H1 (cell line): Measurements from ENCODE around the gene HS2ST1. TPM values are rescaled to one million over a fixed set of nuclear protein-coding genes. Genes with fewer than 3 reads are reported as not detected.
A peak's percentile ranks its signal among the peaks of the same experiment; 100 is the strongest.

Source experiments
- CTCF ChIA-PET: fragments of 300-600 bp; sonication (Branson Sonifier 250); formaldehyde crosslinking; loops from one replicate; lab custom pipeline; 2021; ENCODE audit not compliant: partially characterized antibody; lab: Charles Lee
- POLR2A ChIA-PET: fragments of 300-600 bp; sonication (Branson Sonifier 250); formaldehyde crosslinking; loops from one replicate; lab custom pipeline; 2021; ENCODE audit warnings: inconsistent platforms; ENCODE audit not compliant: partially characterized antibody; lab: Charles Lee
- DNase-seq, 2 experiments: peaks; one replicate each; pipeline versions ENCODE4 v3.0.0 to v3.0.0-alpha.2; 2010 to 2022; ENCODE audit warnings: low spot score in 2 of 2, low read depth in 1 of 2, mixed read lengths in 1 of 2
- FAIRE-seq: peaks from 2 replicates; lab custom pipeline; 2011; peaks lifted over from hg19 to GRCh38; lab: Jason Lieb, UNC
- H2AFZ ChIP-seq: 2 replicates; pipeline ENCODE4 v1.8.1; 2012; ENCODE audit warnings: low read length, inconsistent platforms
- H2AK5ac ChIP-seq: 2 replicates; pipeline ENCODE4 v1.6.1; 2013; ENCODE audit warnings: low read depth, low read length
- H2BK120ac ChIP-seq: replicated peaks from 2 replicates; pipeline ENCODE3; 2013; ENCODE audit warnings: low read depth, low read length, inconsistent platforms
- H2BK12ac ChIP-seq: 2 replicates; pipeline ENCODE4 v1.6.1; 2013; ENCODE audit warnings: low read depth, low read length
- H2BK15ac ChIP-seq: 2 replicates; pipeline ENCODE4 v1.6.1; 2013; ENCODE audit warnings: low read length
- H2BK20ac ChIP-seq: 2 replicates; pipeline ENCODE4 v1.6.1; 2013; ENCODE audit warnings: low read length
- H2BK5ac ChIP-seq: 2 replicates; pipeline ENCODE4 v1.6.1; 2013; ENCODE audit warnings: low read depth, low read length
- H3K14ac ChIP-seq: 2 replicates; pipeline ENCODE4 v1.6.1; 2013; ENCODE audit warnings: inconsistent platforms; ENCODE audit not compliant: insufficient read length
- H3K18ac ChIP-seq: 2 replicates; pipeline ENCODE4 v1.6.1; 2013; ENCODE audit warnings: low read length; ENCODE audit errors: extremely low read depth
- H3K23ac ChIP-seq: 2 replicates; pipeline ENCODE4 v1.6.1; 2013; ENCODE audit warnings: inconsistent platforms; ENCODE audit not compliant: insufficient read length
- H3K23me2 ChIP-seq: 2 replicates; pipeline ENCODE4 v1.6.1; 2013; ENCODE audit warnings: low read depth, low read length
- H3K27ac ChIP-seq: 2 replicates; pipeline ENCODE4 v1.6.1; 2011; ENCODE audit warnings: low read depth, low read length, inconsistent platforms
- H3K27me3 ChIP-seq, 4 experiments: replicated peaks in 1 of 4; 1 replicate in 1 of 4; 2 replicates in 3 of 4; pipeline versions ENCODE4 v1.6.1 to v1.8.1; 2011 to 2013; ENCODE audit warnings: low read length in 3 of 4, mild to moderate bottlenecking in 3 of 4, inconsistent platforms in 2 of 4, mixed read lengths in 2 of 4, moderate library complexity in 1 of 4; ENCODE audit not compliant: control insufficient read depth in 3 of 4, insufficient read depth in 3 of 4; ENCODE audit errors: extremely low read depth in 1 of 4
- H3K36me3 ChIP-seq, 4 experiments: 2 replicates each; pipeline versions ENCODE4 v1.6.1 to v1.8.1; 2011 to 2013; ENCODE audit warnings: mild to moderate bottlenecking in 4 of 4, low read length in 3 of 4, moderate library complexity in 2 of 4, control low read depth in 1 of 4, inconsistent platforms in 1 of 4; ENCODE audit not compliant: insufficient read depth in 4 of 4, control insufficient read depth in 2 of 4
- H3K4ac ChIP-seq: replicated peaks from 2 replicates; pipeline ENCODE3; 2013; ENCODE audit warnings: low read length, low read depth, mixed read lengths, inconsistent platforms; ENCODE audit not compliant: insufficient read length
- H3K4me1 ChIP-seq, 4 experiments: replicated peaks in 1 of 4; 1 replicate in 1 of 4; 2 replicates in 3 of 4; pipeline versions ENCODE4 v1.6.1 to v1.8.1; 2011 to 2013; ENCODE audit warnings: low read length in 3 of 4, inconsistent platforms in 2 of 4, mixed read lengths in 1 of 4; ENCODE audit not compliant: insufficient read depth in 4 of 4, control insufficient read depth in 3 of 4
- H3K4me2 ChIP-seq, 2 experiments: 2 replicates each; pipeline versions ENCODE4 v1.6.1 to v1.8.1; 2011 to 2013; ENCODE audit warnings: low read depth in 2 of 2, low read length in 2 of 2, control low read depth in 1 of 2, inconsistent platforms in 1 of 2, mild to moderate bottlenecking in 1 of 2; ENCODE audit not compliant: insufficient read depth in 1 of 2
- H3K4me3 ChIP-seq, 4 experiments: fragments of 200-600, 300-600 bp in 1 of 4; sonication (generic), shearing (Covaris generic), sonication (Bioruptor Twin) in 1 of 4; 2 replicates each; pipeline versions ENCODE4 v1.5.1 to v1.8.1; 2011 to 2016; ENCODE audit warnings: low read length in 4 of 4, low read depth in 3 of 4, control low read depth in 2 of 4, inconsistent platforms in 2 of 4, mild to moderate bottlenecking in 2 of 4, mixed read lengths in 1 of 4, moderate library complexity in 1 of 4; ENCODE audit not compliant: insufficient read depth in 2 of 4; ENCODE audit errors: extremely low read depth in 1 of 4
- H3K56ac ChIP-seq: replicated peaks from 2 replicates; pipeline ENCODE3; 2013; ENCODE audit warnings: low read depth, mild to moderate bottlenecking, mixed read lengths, low read length, inconsistent platforms; ENCODE audit not compliant: insufficient read length
- H3K79me1 ChIP-seq: 2 replicates; pipeline ENCODE4 v1.6.1; 2013; ENCODE audit warnings: low read depth, low read length, control low read depth
- H3K79me2 ChIP-seq, 2 experiments: 2 replicates each; pipeline versions ENCODE4 v1.6.1 to v1.8.1; 2012 to 2013; ENCODE audit warnings: low read length in 2 of 2, mild to moderate bottlenecking in 2 of 2, inconsistent platforms in 1 of 2; ENCODE audit not compliant: insufficient read depth in 2 of 2, control insufficient read depth in 1 of 2
- H3K9ac ChIP-seq, 4 experiments: replicated peaks in 1 of 4; 1 replicate in 1 of 4; 2 replicates in 3 of 4; pipeline versions ENCODE4 v1.6.1 to v1.8.1; 2011 to 2013; ENCODE audit warnings: low read depth in 3 of 4, low read length in 3 of 4, control low read depth in 2 of 4, mild to moderate bottlenecking in 2 of 4, moderate library complexity in 2 of 4, inconsistent platforms in 1 of 4; ENCODE audit errors: extremely low read depth in 1 of 4
- H3K9me3 ChIP-seq, 2 experiments: 2 replicates each; pipeline versions ENCODE4 v1.6.1 to v1.8.1; 2012 to 2013; ENCODE audit warnings: mild to moderate bottlenecking in 2 of 2, moderate library complexity in 2 of 2, control low read depth in 1 of 2, inconsistent platforms in 1 of 2, low read depth in 1 of 2, low read length in 1 of 2, mixed read lengths in 1 of 2; ENCODE audit not compliant: insufficient read depth in 2 of 2
- H4K20me1 ChIP-seq, 2 experiments: replicated peaks in 1 of 2; 2 replicates each; pipeline versions ENCODE3 to v1.8.1; 2011 to 2013; ENCODE audit warnings: inconsistent platforms in 2 of 2, low read length in 2 of 2, mild to moderate bottlenecking in 1 of 2; ENCODE audit not compliant: insufficient read depth in 2 of 2, control insufficient read depth in 1 of 2
- H4K5ac ChIP-seq: 2 replicates; pipeline ENCODE4 v1.6.1; 2013; ENCODE audit warnings: low read length, low read depth, mixed read lengths, inconsistent platforms; ENCODE audit not compliant: insufficient read length
- H4K8ac ChIP-seq: 2 replicates; pipeline ENCODE4 v1.8.0; 2013; ENCODE audit warnings: mild to moderate bottlenecking, moderate library complexity, low read length, inconsistent platforms; ENCODE audit not compliant: insufficient read depth; ENCODE audit errors: extremely low read depth
- H4K91ac ChIP-seq: replicated peaks from 2 replicates; pipeline ENCODE3; 2013; ENCODE audit warnings: low read length, mixed read lengths, inconsistent platforms; ENCODE audit not compliant: insufficient read length
- TBP ChIP-seq: IDR thresholded peaks from 2 replicates; pipeline ENCODE4 v1.6.1; 2011; ENCODE audit warnings: low read depth, low read length, improper control_type of control experiment
- WGBS, 2 experiments: shearing (Covaris generic) in 1 of 2; methylation state at CpG; one replicate each; pipeline versions ENCODE4 v1.1.6 to v1.1.7; 2013 to 2015; ENCODE audit warnings: low lambda C conversion rate in 2 of 2, mixed read lengths in 2 of 2, inconsistent platforms in 1 of 2, low coverage in 1 of 2, missing lambda C conversion rate in 1 of 2; ENCODE audit not compliant: insufficient replicate concordance in 2 of 2, insufficient coverage in 1 of 2, insufficient read length in 1 of 2; ENCODE audit errors: extremely low coverage in 1 of 2, missing lambda C conversion rate in 1 of 2; 5-methylcytosine and 5-hydroxymethylcytosine counted together
- polyA plus RNA-seq, 7 experiments: library from polyadenylated mRNA; depleted of rRNA in 3 of 7; stranded (reverse) in 5 of 7; unstranded in 2 of 7; fragments of >200 nt in 5 of 7; fragments of 200-250 nt in 2 of 7; gene quantifications; 1 replicate in 5 of 7; 2 replicates in 1 of 7; 4 replicates in 1 of 7; pipeline versions ENCODE4 v1.2.1 to v1.2.3, GENCODE V29; 2011 to 2013; ENCODE audit warnings: missing spikeins in 2 of 7, mixed read lengths in 2 of 7
- total RNA-seq: library from RNA; stranded (reverse); fragmentation: NEBNext Ultra II Directional; extraction: Animal tissue kit (Norgen Biotek cat#: 25700); gene quantifications from 2 replicates; pipeline ENCODE4 v1.2.1, GENCODE V29; 2021

Gene HS2ST1
- total and polyA plus RNA-seq, 2 of the 8 experiments (the other 6 are each of a cell fraction or from before 2014, with no cell fraction given) = 5.2 to 28.3 TPM

DNA sequence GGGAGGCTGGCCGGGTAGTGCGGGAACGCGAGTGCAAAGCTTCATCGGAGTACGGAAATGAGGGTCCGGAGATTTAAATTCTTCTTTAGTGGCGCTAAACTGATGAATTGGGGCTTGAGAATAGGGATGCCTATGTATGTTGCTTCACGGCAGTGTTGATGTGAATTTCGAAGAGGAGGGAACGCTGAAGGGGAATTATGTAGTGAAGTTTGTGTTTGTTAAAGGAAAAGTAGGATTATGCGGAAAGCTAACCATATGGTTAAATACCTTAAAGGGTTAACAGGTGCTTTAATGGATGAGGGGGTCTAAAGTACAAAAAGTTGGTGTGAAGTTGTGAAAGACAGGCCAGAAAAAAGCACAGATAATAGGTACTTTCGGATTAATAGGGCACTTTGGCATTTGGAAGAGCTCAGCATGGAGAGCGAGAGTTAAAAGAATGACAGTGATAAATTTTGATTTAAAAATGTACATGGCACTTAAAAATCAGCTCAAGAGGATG is 1.4 kb downstream of the HS2ST1 start:
- Histone ChIP-seq H4K8ac (no peak overlapping the region), H2AK5ac (no peak overlapping the region), H3K4me3 (peak overlapping the region; percentile 98 to 99 (median 98)), H2BK20ac (no peak overlapping the region), H2BK5ac (no peak overlapping the region), H3K23ac (no peak overlapping the region), H3K9me3 (no peaks in the 10 kb centered on the region), H3K23me2 (no peaks in the 10 kb centered on the region), H4K20me1 (peaks cover 2 to 5% of the 10 kb centered on the region in 2 experiments), H3K79me2 (peaks cover 35 to 90% of the 10 kb centered on the region in 2 experiments), H2AFZ (no peak overlapping the region), H3K18ac (no peak overlapping the region), H4K91ac (no peak overlapping the region), H2BK15ac (no peak overlapping the region), H2BK12ac (peak overlapping the region; percentile 19; the same call in 1 of the 2 replicates), H3K27ac (peak overlapping the region; percentile 87; the same call in 1 of the 2 replicates), H3K79me1 (no peaks in the 10 kb centered on the region), H4K5ac (no peak overlapping the region), H3K27me3 (no peaks in the 10 kb centered on the region), H3K56ac (no peak overlapping the region), H3K4ac (no peak overlapping the region), H3K4me1 (peaks cover 0 to 3% (median 2%) of the 10 kb centered on the region in 4 experiments; a peak in 3 of 7 replicates), H3K36me3 (no peaks in the 10 kb centered on the region), H3K9ac (peak overlapping the region in 3 of 4 experiments; percentile 82 to 88 (median 85); a peak in 6 of 7 replicates), H3K14ac (no peak overlapping the region), H2BK120ac (no peak overlapping the region), H3K4me2 (peak overlapping the region; percentile 72 to 79)
- FAIRE-seq (no peak), DNase-seq (no peak)
- 5 to 100% methylated on average over 3 to 14 of the region's 14 CpGs for WGBS, 2 experiments
- POLR2A ChIA-PET = interaction anchor here (0.6 to 5.1 kb wide), 11 partner anchors 9 to 60 kb away, joined by 3 to 49 read pairs (median 7); no protein-coding TSS in a partner anchor
- CTCF ChIA-PET = interaction anchor here (0.6 to 1.7 kb wide), 7 partner anchors 16 to 118 kb away, joined by 3 to 8 read pairs (median 4); no protein-coding TSS in a partner anchor
- no peak for TF ChIP-seq TBP
